ENCODE measurements around the gene GPD2.
"Not testable (repeated sequence)": the region's sequence is repeated elsewhere in the genome, so short reads cannot be mapped to it uniquely, and the experiment has no call there.

Gene GPD2

GRCh38 chr2:156528583-156528982 is 92.4 kb downstream of the GPD2 start:
- DNase-seq (ENCODE audit: low read depth, low spot score), result not testable (repeated sequence)

- DNase-seq (ENCODE audit: low read depth, low spot score), result no peak
Observed at GRCh38 chr2:156532989-156533388, 96.8 kb downstream of the GPD2 start.

DNA sequence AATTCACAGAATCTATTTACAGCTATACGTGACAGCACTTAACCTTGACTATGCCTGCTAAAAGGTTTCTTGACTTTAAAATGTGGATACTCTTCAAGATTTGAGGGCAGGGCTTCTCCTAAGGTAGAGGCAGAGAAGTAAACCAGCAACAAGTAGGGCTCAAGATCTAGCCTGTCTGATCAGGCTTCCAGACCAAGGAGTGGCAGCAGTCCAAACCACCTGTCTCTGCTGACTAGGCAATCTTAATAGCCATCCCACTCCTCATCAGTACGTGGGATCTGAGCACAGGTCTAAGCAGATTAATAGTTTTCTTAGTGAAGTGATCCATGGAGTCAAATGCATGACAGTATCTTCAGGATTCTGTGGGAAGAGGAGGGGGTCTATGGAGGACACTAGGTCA is 100.4 kb downstream of the GPD2 start:
- DNase-seq (ENCODE audit: low read depth, low spot score), result no peak

DNA sequence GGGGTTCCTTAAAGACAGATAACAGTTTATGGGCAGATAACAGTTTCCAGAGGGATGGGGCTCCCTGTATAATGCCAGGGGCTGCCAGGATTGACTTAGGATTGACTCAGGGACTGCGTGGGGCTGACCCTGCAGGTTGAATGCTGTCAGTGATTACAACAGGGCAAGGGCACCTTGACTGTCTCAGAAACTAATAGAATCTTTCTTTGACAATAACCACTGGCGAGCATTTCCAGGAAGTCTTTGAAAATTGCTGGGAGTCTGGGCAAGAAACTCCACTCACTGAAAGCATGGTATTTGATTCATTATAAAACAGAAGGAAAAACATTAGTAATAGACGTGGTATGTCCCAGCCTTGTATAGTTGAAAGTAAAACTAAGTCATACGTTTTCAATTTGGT is 101.0 kb downstream of the GPD2 start:
- DNase-seq (ENCODE audit: low read depth, low spot score), result no peak

DNA sequence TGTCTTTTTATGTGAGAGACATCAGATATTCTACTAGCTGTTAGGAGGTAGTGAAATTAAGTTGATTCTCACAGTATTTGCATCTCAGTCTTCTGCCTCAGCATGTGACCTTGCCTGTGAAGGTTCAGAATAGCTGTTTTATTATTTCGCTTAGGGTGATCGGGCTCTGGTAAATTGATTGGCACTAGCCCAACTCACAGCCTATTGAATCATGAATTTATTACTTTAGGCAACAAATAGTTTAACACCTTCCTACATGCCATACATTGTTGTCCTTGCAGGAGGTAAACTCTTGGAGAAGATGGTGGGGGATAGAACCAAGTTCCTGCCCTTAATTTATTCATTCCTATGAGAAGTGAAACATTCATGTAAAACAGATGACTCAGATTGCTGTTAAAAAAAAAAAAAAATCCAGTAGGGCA is 101.9 kb downstream of the GPD2 start:
- DNase-seq (ENCODE audit: low read depth, low spot score), result no peak

- no peak for DNase-seq (ENCODE audit: low read depth, low spot score)
Observed at GRCh38 chr2:156539086-156539860, 103.1 kb downstream of the GPD2 start.

- DNase-seq (ENCODE audit: low read depth, low spot score), result no peak
Observed at GRCh38 chr2:156540706-156541105, 104.5 kb downstream of the GPD2 start.

DNA sequence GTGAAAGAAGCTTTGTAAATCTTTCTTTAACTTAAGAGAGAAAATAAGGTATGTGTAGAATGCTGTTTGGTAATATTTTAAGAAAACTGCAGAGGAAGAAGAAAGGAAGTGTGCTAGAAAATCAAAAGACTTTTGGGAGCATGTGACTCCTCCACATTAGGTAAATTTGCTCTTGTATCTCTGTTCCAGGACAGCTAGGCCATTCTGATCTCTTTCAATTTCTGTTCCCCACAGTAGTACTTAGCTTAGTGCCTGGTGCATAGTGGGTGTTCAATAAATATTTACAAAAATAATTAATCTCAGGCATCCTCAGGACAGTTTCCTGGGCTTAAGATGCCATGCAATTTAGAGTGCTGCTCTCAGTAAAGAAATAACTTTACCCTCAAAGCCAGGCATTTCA is 105.0 kb downstream of the GPD2 start:
- DNase-seq (ENCODE audit: low read depth, low spot score), result no peak

- DNase-seq (ENCODE audit: low read depth, low spot score), result no peak
Observed at GRCh38 chr2:156541706-156542105, 105.5 kb downstream of the GPD2 start.

DNA sequence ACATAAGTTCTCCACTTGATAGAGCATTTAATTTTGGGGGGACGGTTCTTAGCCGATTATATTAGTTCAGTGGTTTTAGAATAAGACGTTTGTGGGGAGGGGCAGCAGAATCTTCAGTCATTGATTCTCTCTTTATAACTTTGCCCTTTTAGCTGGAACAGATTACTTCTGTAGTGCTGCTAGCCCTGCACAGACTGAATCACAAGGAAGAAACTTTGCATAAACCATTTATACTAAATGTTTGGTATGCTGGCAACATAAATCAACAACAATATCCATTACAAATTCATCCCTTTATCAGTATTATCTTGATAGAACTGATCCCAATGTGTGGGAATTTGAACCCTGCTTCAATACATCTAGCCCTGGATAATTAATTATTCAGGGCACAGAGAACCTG is 112.2 kb downstream of the GPD2 start:
- no peak for DNase-seq (ENCODE audit: low read depth, low spot score)

DNA sequence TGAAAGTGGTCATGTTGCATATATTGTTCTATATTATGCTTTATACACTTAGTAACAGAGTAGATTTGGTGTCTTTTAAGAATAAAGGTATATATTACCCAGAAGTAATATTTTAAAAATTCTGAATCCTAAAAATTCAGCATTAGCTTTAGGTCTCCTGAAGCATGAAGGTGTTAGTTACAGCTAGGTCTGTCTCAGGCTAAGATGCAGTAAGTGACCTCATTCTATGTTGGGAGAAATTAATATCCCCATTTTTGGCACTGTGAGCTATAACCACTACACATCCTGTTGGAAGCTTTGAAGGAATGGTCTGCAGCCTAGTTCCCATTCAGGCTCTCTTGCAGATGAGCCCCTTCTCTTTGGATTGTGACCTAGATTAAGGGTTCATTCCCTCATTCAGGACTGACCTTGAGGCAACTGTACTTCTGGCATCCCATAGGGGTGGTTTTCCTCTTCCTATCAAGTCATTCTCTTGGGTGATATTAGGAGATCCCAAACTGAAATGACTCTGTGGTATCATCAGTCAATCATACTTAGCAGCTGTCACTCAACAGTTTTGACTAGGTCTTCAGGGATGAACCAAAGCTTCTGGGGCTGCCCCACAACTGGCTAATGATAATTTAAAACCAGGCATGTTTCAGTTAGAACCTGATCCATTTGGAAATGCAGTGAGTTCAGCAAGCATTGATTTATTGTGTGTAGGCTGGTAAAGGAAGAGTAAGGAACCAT is 117.7 kb downstream of the GPD2 start:
- DNase-seq (ENCODE audit: low read depth, low spot score), result no peak

GRCh38 chr2:156561326-156561725 is 125.1 kb downstream of the GPD2 start:
- DNase-seq (ENCODE audit: low read depth, low spot score), result no peak

DNA sequence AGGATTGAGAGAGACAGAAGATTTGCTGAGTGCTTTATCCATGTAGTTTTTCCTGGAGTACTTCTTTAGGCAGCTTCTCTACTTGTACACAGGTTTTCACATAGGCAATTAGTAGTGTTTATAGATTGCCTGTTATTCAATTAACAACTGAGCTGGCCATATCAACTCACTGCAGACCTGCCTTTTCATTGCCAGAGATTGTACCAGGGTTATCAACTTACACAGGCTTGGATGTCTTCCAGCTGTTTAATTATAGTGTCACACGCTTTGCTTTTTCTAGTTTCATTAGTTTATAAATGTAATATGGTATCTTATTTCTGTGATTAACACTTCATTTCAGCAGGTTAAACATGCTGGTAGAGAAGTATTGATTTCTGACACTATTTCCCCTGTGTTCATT is 125.9 kb downstream of the GPD2 start:
- no peak for DNase-seq (ENCODE audit: low read depth, low spot score)

DNA sequence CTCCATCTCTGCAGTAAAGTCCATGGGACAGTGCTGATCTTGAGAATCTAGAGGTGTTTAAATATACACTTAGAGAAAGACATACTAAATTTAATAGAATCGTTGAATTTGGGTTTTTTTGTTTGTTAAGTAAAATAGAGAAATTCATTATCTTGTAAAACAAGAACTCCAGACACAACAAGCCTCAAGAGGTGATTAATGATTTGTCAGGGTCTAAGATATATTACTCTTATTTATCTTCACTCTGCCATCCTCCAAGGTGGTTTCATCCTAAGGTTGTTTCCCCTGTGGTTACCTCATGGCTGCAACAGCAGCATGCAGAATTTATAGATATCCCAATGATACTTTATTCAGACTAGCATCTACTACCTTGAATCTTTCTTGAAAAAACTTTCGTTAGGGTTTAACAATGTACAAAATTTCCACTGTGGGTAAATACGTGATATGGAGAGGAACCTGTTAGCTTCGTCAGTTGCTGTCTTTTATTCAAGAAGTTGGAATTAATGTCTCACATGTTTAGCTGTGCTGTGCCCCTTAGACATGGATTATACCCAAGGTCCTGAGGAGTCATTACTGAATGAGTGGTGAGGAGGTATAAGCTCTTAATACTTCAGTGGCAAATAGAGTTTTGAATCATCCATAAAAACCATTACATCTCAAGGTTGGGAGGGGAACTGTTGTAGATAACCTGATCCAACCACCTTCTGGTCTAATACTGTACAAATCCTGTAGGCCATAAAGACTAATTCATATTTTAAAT is 128.0 kb downstream of the GPD2 start:
- no peak for DNase-seq (ENCODE audit: low read depth, low spot score)

- DNase-seq (ENCODE audit: low read depth, low spot score), result no peak
Observed at GRCh38 chr2:156565066-156565710, 129.0 kb downstream of the GPD2 start.

DNA sequence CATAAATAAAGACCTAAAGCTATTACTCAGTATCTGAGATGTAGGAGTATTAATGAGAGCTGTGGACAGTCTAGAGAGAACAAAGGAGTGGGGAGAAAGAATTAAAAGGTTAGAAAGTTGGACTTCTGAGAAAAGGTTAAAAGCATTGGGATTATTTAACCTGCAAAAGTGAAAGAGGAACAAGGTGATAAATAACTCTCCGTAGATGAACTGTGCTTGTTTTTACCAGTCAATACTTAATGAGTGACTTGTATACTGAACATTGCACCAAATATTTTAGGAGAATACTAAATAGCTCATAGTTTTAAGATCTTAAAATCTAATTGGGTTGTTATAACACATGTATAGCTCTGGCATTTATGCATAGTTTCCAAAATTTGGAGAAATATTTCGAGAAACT is 137.5 kb downstream of the GPD2 start:
- DNase-seq (ENCODE audit: low read depth, low spot score), result no peak

DNA sequence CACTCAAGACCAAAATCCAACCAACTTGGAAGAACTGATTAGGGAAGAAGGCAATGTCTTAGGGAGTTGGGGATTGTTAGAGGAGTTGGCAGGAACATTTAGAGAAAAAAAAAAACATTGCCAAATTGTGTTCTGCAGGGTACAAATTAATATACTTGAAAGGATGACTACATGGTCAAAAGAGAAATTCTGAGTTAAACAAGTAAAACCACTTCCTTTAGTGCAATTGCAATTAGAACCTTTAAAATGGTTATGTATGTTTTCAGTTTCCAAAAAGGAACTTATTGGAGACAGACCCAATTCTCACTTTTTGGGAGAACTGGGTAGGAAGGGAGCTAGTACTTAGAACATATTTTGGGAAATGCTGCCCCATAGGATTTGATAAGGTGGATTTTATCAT is 137.9 kb downstream of the GPD2 start:
- DNase-seq (ENCODE audit: low read depth, low spot score), result no peak

DNA sequence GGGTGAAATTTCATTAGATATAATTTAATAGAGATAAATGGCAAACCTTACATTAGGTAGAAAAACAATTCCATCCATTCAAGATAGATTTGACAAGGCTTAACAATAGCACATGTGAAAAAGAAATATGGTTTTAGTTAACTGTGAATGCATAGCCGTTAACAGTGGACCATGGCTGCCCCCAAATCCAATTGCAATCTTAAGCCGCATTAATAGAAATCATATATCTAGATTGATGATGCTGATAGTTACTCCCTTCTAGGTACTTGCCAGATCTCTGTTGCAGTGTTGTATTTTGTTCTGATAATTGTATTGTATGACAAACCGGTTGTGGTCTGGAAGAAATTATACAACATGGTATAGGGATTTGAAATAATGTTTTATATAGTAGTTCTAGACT is 139.8 kb downstream of the GPD2 start:
- DNase-seq (ENCODE audit: low read depth, low spot score), result no peak

DNA sequence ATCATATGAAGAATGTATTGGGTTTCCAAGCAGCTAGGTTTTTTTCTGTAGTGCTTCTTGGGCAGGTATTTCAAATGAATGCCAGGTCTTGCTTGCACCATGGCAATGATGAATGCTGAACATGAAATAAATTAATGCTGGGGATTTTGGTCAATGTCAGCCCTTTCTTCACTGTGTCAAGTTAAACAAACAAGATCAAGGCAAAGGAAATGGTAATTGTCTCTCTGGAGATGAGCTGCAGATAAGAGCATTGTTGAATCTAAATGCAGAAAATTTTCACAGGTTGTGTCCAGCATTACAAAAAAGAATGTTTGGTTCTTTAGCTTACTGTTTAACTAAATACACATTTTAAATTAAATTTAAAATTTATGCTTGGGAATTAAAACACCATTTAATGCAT is 144.3 kb downstream of the GPD2 start:
- DNase-seq (ENCODE audit: low read depth, low spot score), result no peak

- no peak for DNase-seq (ENCODE audit: low read depth, low spot score)
Observed at GRCh38 chr2:156581280-156581679, 145.1 kb downstream of the GPD2 start.

- DNase-seq (ENCODE audit: low read depth, low spot score), result no peak
Observed at GRCh38 chr2:156585457-156585856, 149.3 kb downstream of the GPD2 start.

- DNase-seq (ENCODE audit: low read depth, low spot score), result no peak
Observed at GRCh38 chr2:156586621-156587020, 150.4 kb downstream of the GPD2 start.
